GM12872 (cell line): ENCODE data around the gene CSNK1G2.

Experiments
- CTCF ChIP-seq: IDR thresholded peaks from 3 replicates; pipeline ENCODE4 v1.5.1; 2011; ENCODE audit warnings: low read depth, mild to moderate bottlenecking, low read length, moderate library complexity; ENCODE audit not compliant: insufficient read depth

The CSNK1G2 gene

GRCh38 chr19:1959928-1960589 lies 19.1 kb downstream of the CSNK1G2 start:
- no peak for TF ChIP-seq CTCF

GRCh38 chr19:1961000-1961883 lies 20.3 kb downstream of the CSNK1G2 start:
- TF ChIP-seq CTCF = no peak

GRCh38 chr19:1962674-1963073 lies 21.7 kb downstream of the CSNK1G2 start:
- TF ChIP-seq CTCF = no peak

GRCh38 chr19:1967087-1967608 lies 26.2 kb downstream of the CSNK1G2 start:
- TF ChIP-seq CTCF = no peak

- no peak for TF ChIP-seq CTCF
Observed at GRCh38 chr19:1968279-1969175, 27.6 kb downstream of the CSNK1G2 start.

- TF ChIP-seq CTCF = no peak
Observed at GRCh38 chr19:1969176-1970002, 28.4 kb downstream of the CSNK1G2 start.
